Activated naive CD8-positive, alpha-beta T cell treated with anti-CD3 and anti-CD28 coated beads for 36 hours (primary cell): ENCODE measurements around the gene ZBTB21. TPM values are rescaled to one million over a fixed set of nuclear protein-coding genes. Genes with fewer than 3 reads are reported as not detected.
"Not testable (repeated sequence)": the region's sequence is repeated elsewhere in the genome, so short reads cannot be mapped to it uniquely, and the experiment has no call there.

Source experiments
- DNase-seq: peaks from one replicate; pipeline ENCODE4 v3.0.0; 2021
- H3K27ac Mint-ChIP-seq: one replicate; pipeline ENCODE4 v1.8.0; 2022; ENCODE audit warnings: mild to moderate bottlenecking, moderate library complexity, mixed read lengths
- H3K27me3 Mint-ChIP-seq: one replicate; pipeline ENCODE4 v1.8.0; 2022; ENCODE audit warnings: mild to moderate bottlenecking, mixed read lengths
- H3K36me3 Mint-ChIP-seq: one replicate; pipeline ENCODE4 v1.8.0; 2021; ENCODE audit warnings: mild to moderate bottlenecking, mixed read lengths
- H3K4me1 Mint-ChIP-seq: one replicate; pipeline ENCODE4 v1.8.0; 2021; ENCODE audit warnings: mixed read lengths
- H3K4me3 Mint-ChIP-seq: one replicate; pipeline ENCODE4 v1.8.0; 2022; ENCODE audit warnings: mild to moderate bottlenecking, moderate library complexity, mixed read lengths
- H3K9me3 Mint-ChIP-seq: one replicate; pipeline ENCODE4 v1.8.0; 2022; ENCODE audit warnings: mixed read lengths
- total RNA-seq, 2 experiments: library from RNA; stranded (reverse); gene quantifications; one replicate each; pipeline ENCODE4 v1.2.3, GENCODE V29; 2021

ZBTB21 gene
- total RNA-seq, 2 experiments from 2014 or later, result 29.6 to 29.7 TPM

- H3K36me3 Mint-ChIP-seq, result peaks cover 4% of the 10 kb centered on the region
- H3K27me3 Mint-ChIP-seq, result peaks cover 4% of the 10 kb centered on the region
- peaks cover 6% of the 10 kb centered on the region for H3K4me1 Mint-ChIP-seq
- H3K9me3 Mint-ChIP-seq, result no peaks in the 10 kb centered on the region
- peak; percentile 27 for DNase-seq
- peak overlapping the region; percentile 69 for H3K4me3 Mint-ChIP-seq
- H3K27ac Mint-ChIP-seq, result no peak overlapping the region
Measured at GRCh38 chr21:41953249-41953830, 56.8 kb downstream of the ZBTB21 start.

- no peaks in the 10 kb centered on the region for H3K9me3 Mint-ChIP-seq
- peaks cover 6% of the 10 kb centered on the region for H3K4me1 Mint-ChIP-seq
- no peak overlapping the region for H3K27ac Mint-ChIP-seq
- H3K27me3 Mint-ChIP-seq, result peaks cover 4% of the 10 kb centered on the region
- no peak for DNase-seq
- H3K36me3 Mint-ChIP-seq, result peaks cover 4% of the 10 kb centered on the region
- H3K4me3 Mint-ChIP-seq, result peak overlapping the region; percentile 69
Measured at GRCh38 chr21:41952568-41953248, 57.5 kb downstream of the ZBTB21 start.

DNA sequence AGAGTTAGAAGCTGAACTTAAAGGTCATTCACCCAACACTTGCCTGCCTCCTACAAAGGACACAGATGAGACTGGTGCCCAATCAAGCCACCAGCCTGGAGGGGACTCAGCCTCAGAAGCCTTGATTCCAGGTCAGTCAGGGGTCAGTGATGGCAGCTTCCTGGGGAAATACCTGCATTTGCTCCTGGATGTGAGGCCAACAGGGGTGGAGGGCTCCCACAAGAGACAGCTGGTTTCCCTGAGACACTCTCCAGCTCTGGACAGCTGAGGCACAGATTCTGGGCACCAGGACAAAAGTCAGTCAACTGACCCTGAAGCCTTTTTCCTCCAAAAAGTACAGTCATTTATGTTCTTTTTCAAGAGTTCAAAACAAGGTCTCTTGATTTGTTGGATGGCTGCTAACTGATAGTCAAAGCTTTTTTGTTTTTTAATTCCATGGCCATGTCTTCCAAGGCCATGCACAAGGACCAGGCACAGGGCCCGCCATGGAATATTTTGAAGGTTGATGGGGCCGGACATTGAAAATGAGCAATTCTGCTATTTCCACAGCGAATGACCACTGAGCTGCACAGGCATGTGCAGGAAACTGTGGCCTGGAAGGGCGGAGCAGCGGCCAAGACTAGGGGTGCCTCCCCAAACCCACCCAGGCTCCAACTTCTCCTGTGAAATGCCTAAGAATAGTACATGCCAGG lies 58.1 kb downstream of the ZBTB21 start:
- DNase-seq, result no peak
- peak overlapping the region; percentile 35 for H3K4me3 Mint-ChIP-seq
- no peak overlapping the region for H3K27ac Mint-ChIP-seq
- H3K9me3 Mint-ChIP-seq, result no peaks in the 10 kb centered on the region
- H3K27me3 Mint-ChIP-seq, result peaks cover 4% of the 10 kb centered on the region
- H3K36me3 Mint-ChIP-seq, result peaks cover 4% of the 10 kb centered on the region
- H3K4me1 Mint-ChIP-seq, result peaks cover 7% of the 10 kb centered on the region

GRCh38 chr21:41950941-41951351 lies 59.2 kb downstream of the ZBTB21 start:
- DNase-seq, result no peak
- Mint-ChIP-seq H3K27ac (no peak overlapping the region), H3K36me3 (peaks cover 4% of the 10 kb centered on the region), H3K4me3 (no peak overlapping the region), H3K4me1 (peaks cover 7% of the 10 kb centered on the region), H3K9me3 (no peaks in the 10 kb centered on the region), H3K27me3 (peaks cover 4% of the 10 kb centered on the region)

GRCh38 chr21:41949631-41950030 lies 60.5 kb downstream of the ZBTB21 start:
- DNase-seq, H3K36me3 Mint-ChIP-seq, H3K27me3 Mint-ChIP-seq, H3K4me1 Mint-ChIP-seq, H3K9me3 Mint-ChIP-seq, H3K27ac Mint-ChIP-seq, H3K4me3 Mint-ChIP-seq: not testable (repeated sequence)

- no peaks in the 10 kb centered on the region for H3K9me3 Mint-ChIP-seq
- peaks cover 4% of the 10 kb centered on the region for H3K36me3 Mint-ChIP-seq
- DNase-seq, result no peak
- peaks cover 5% of the 10 kb centered on the region for H3K4me1 Mint-ChIP-seq
- no peak overlapping the region for H3K4me3 Mint-ChIP-seq
- H3K27ac Mint-ChIP-seq, result no peak overlapping the region
- H3K27me3 Mint-ChIP-seq, result no peaks in the 10 kb centered on the region
Measured at GRCh38 chr21:41948901-41949300, 61.3 kb downstream of the ZBTB21 start.

DNA sequence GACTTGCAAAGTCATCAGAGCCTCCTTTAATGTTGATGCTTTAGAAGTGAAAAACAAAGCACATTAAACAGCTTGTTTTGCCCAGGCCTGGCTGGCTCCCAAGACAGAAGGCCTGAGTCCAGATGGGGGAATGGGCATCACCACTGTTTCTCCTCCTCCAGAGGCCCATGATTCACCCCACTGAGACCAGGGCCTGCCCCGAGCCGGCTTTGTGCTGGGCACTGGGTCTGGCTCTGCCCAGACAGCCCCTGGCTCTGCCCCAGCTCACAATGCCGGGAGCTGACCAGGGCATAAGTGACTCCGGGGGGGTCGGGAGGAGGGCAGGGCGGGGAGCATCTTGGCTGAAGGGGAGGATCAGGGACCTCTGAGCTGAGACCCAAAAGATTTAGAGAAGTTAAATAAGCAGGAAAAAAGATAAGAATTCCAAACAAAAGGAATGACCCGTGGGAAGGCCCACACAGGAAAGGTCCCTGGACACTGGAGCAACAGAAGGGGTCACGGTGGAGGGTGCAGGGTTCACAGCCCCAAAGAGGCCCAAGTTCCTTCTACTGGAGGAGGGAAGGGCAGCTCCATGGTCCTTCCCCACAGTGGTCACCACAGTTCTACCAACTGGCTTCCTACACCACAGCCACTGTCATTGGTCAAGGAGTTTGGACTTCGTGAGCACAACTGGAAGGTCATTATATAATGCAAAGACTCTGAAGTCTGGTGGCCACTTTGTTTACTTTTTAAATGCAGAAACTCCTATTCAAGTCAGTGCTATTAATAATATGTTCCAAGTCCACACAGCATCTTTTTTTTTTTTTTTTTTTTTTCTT lies 61.9 kb downstream of the ZBTB21 start:
- Mint-ChIP-seq H3K36me3 (peaks cover 4% of the 10 kb centered on the region), H3K27ac (no peak overlapping the region), H3K4me3 (no peak overlapping the region), H3K9me3 (no peaks in the 10 kb centered on the region), H3K27me3 (no peaks in the 10 kb centered on the region), H3K4me1 (peaks cover 5% of the 10 kb centered on the region)
- DNase-seq, result no peak

- H3K27me3 Mint-ChIP-seq, result no peaks in the 10 kb centered on the region
- H3K27ac Mint-ChIP-seq, result no peak overlapping the region
- no peak for DNase-seq
- H3K4me3 Mint-ChIP-seq, result no peak overlapping the region
- no peaks in the 10 kb centered on the region for H3K9me3 Mint-ChIP-seq
- peaks cover 1% of the 10 kb centered on the region for H3K4me1 Mint-ChIP-seq
- H3K36me3 Mint-ChIP-seq, result peaks cover 4% of the 10 kb centered on the region
Measured at GRCh38 chr21:41945982-41946381, 64.2 kb downstream of the ZBTB21 start.

DNA sequence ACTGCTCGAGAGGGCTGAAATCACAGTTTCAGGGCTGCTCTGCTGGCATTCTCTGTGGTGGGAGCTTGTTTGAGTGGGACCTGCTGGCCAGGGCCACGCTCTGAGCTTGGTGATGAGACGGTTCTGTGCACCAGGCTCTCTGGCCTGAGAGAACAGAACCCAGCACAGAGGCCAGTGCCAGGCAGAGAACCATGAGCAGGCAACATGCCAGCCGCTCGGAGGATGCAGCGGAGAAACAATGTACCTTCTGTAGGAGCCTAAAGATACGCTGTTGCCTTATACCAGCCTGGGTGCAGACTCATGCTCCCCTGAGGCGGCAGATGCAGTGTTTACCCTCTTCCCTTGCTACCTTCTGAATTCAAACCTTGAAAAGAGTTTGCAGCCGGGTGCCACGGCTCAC lies 66.3 kb downstream of the ZBTB21 start:
- Mint-ChIP-seq H3K36me3 (no peaks in the 10 kb centered on the region), H3K27ac (no peak overlapping the region), H3K27me3 (no peaks in the 10 kb centered on the region), H3K4me3 (no peak overlapping the region), H3K4me1 (peaks cover 1% of the 10 kb centered on the region), H3K9me3 (no peaks in the 10 kb centered on the region)
- no peak for DNase-seq

- no peak for DNase-seq
- H3K4me1 Mint-ChIP-seq, result no peaks in the 10 kb centered on the region
- no peaks in the 10 kb centered on the region for H3K9me3 Mint-ChIP-seq
- H3K27ac Mint-ChIP-seq, result no peak overlapping the region
- H3K27me3 Mint-ChIP-seq, result no peaks in the 10 kb centered on the region
- no peaks in the 10 kb centered on the region for H3K36me3 Mint-ChIP-seq
- H3K4me3 Mint-ChIP-seq, result no peak overlapping the region
Measured at GRCh38 chr21:41942457-41942856, 67.7 kb downstream of the ZBTB21 start.

DNA sequence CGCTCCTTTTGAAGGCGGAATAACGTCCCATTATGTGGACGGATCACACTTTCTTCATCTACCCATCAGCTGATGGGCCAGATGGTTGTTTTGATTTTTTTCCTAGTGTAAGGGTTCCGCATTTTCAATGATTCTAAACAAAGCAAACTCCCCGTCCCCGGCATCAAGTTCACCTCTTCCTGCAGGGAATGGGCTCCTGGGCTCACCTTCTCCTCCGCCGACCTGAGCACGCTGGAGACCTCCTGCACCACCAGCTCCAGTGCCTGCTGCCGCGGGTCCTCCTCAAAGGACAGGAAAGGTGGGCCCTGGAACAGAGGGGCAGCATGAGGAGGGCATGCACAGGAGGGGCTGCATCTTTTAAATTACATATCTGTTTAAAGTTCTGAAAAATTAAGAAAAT lies 68.2 kb downstream of the ZBTB21 start:
- no peak for DNase-seq
- no peak overlapping the region for H3K27ac Mint-ChIP-seq
- H3K9me3 Mint-ChIP-seq, result no peaks in the 10 kb centered on the region

DNA sequence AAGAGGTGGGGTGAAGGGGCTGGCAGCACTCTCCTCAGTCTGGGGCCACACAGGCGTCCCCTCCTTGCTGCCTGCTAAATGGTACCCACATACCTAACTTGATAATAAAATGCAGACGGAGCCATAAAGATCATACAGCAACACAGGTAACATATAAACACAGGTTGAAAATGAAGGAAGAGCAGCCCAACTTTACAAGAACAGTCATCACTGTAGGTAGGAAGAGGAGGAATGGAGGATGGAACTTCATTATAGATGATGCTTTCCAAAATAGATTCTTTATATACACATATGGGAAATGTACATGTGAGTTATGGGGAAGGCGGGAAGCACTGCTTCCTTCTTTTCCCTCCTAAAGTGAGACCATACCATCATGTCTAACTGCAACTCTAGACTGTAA lies 69.7 kb downstream of the ZBTB21 start:
- no peak overlapping the region for H3K27ac Mint-ChIP-seq
- H3K36me3 Mint-ChIP-seq, result no peaks in the 10 kb centered on the region
- H3K4me1 Mint-ChIP-seq, result no peaks in the 10 kb centered on the region
- no peaks in the 10 kb centered on the region for H3K27me3 Mint-ChIP-seq
- no peak for DNase-seq
- H3K9me3 Mint-ChIP-seq, result no peaks in the 10 kb centered on the region
- H3K4me3 Mint-ChIP-seq, result no peak overlapping the region

More for the DNA sequence above, 68.2 kb downstream of the ZBTB21 start:
- Mint-ChIP-seq H3K36me3 (no peaks in the 10 kb centered on the region), H3K4me3 (no peak overlapping the region), H3K27me3 (no peaks in the 10 kb centered on the region), H3K4me1 (no peaks in the 10 kb centered on the region)

DNA sequence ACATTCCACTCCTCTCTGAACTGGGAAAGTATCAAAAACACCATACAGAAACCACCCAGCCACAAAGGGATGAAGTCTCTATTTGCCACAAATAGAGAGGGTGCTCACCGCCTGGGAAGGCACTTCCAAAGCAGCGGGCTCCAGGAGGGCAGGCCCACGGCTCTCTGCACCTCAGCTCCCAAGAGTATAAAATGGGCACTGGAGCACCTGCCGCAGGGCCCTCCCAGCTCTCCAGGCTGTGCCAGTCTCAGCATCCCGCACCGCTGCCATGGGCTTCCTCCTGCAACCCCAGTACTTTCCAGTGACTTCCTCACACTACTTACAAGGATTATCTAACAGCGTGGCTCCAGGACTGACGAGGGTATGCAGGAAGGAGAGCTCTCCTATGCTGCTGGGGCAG lies 70.8 kb downstream of the ZBTB21 start:
- no peaks in the 10 kb centered on the region for H3K27me3 Mint-ChIP-seq
- no peak for DNase-seq
- H3K9me3 Mint-ChIP-seq, result no peaks in the 10 kb centered on the region
- no peaks in the 10 kb centered on the region for H3K4me1 Mint-ChIP-seq
- H3K27ac Mint-ChIP-seq, result no peak overlapping the region
- H3K36me3 Mint-ChIP-seq, result no peaks in the 10 kb centered on the region
- H3K4me3 Mint-ChIP-seq, result no peak overlapping the region
